Astrocyte of the cerebellum (primary cell): ENCODE data around the gene ROR2.

Experiments
- DNase-seq: peaks from one replicate; pipeline ENCODE4 v3.0.0-alpha.2; 2011; ENCODE audit warnings: low read depth
- H3K4me3 ChIP-seq: 2 replicates; pipeline ENCODE4 v1.5.1; 2011; ENCODE audit warnings: mild to moderate bottlenecking, low read depth, low read length, moderate library complexity
- in situ Hi-C: cut with HindIII; loops from 2 replicates; pipeline ENCODE4 v1.10.0; 2017; ENCODE audit warnings: low sequenced_read_pairs
- TF ChIP-seq, protein P1 (sequence below): IDR thresholded peaks from 2 replicates; pipeline ENCODE4 v1.5.1; 2012; ENCODE audit warnings: low read length, low read depth, moderate library complexity, mild to moderate bottlenecking; ENCODE audit errors: missing control alignments

The ROR2 gene

DNA sequence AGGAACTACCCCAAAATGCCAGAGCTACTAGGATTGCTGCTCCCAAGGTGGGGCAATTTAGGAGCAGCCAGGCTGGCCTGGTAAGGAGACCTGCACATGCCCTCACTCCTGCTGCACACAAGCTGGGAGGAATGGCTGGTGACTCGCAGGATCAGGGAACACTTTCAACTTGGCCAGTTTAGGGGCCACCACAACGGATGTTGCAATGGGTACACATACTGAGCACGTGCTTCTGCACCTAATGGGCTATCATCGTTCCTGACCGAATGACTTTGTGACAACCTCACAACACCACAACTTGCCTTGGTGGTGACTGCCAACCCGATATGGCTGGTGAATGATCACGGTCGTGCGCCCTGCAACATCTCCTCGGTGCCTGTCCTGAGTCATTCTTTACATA, 172.0 kb downstream of the ROR2 start:
- no peak overlapping the region for H3K4me3 ChIP-seq
- DNase-seq = no peak
- TF ChIP-seq, protein P1, sequence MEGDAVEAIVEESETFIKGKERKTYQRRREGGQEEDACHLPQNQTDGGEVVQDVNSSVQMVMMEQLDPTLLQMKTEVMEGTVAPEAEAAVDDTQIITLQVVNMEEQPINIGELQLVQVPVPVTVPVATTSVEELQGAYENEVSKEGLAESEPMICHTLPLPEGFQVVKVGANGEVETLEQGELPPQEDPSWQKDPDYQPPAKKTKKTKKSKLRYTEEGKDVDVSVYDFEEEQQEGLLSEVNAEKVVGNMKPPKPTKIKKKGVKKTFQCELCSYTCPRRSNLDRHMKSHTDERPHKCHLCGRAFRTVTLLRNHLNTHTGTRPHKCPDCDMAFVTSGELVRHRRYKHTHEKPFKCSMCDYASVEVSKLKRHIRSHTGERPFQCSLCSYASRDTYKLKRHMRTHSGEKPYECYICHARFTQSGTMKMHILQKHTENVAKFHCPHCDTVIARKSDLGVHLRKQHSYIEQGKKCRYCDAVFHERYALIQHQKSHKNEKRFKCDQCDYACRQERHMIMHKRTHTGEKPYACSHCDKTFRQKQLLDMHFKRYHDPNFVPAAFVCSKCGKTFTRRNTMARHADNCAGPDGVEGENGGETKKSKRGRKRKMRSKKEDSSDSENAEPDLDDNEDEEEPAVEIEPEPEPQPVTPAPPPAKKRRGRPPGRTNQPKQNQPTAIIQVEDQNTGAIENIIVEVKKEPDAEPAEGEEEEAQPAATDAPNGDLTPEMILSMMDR = no peak
- in situ Hi-C loops = loop anchor here (5.0 to 10.0 kb wide), 2 partner anchors 184 to 247 kb away; no protein-coding TSS in a partner anchor

DNA sequence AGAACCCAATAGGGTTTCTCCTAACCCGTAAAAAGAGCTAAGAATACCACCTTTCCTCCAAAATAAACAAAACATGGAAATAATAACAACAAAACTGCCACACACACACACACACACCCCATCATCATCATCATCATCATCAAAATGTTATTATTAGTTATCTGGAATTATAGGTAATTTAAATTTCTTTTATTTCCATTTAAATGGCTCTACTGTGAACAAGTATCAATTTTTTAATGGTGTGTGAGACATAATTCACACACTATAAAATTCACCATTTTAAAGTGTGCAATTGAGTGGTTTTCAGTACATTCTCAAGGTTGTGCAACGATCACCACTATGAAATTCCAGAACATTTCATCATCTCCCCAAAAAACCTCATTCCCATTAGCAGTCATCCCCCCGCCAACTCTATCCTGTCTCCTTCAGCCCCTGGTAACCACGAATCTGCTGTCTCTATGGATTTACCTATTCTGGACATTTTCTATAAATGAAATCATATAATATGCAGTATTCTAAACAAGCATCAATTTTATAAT, 172.7 kb downstream of the ROR2 start:
- in situ Hi-C loops = loop anchor here (5.0 to 10.0 kb wide), 2 partner anchors 185 to 247 kb away; no protein-coding TSS in a partner anchor
- DNase-seq = peak; percentile 57

DNA sequence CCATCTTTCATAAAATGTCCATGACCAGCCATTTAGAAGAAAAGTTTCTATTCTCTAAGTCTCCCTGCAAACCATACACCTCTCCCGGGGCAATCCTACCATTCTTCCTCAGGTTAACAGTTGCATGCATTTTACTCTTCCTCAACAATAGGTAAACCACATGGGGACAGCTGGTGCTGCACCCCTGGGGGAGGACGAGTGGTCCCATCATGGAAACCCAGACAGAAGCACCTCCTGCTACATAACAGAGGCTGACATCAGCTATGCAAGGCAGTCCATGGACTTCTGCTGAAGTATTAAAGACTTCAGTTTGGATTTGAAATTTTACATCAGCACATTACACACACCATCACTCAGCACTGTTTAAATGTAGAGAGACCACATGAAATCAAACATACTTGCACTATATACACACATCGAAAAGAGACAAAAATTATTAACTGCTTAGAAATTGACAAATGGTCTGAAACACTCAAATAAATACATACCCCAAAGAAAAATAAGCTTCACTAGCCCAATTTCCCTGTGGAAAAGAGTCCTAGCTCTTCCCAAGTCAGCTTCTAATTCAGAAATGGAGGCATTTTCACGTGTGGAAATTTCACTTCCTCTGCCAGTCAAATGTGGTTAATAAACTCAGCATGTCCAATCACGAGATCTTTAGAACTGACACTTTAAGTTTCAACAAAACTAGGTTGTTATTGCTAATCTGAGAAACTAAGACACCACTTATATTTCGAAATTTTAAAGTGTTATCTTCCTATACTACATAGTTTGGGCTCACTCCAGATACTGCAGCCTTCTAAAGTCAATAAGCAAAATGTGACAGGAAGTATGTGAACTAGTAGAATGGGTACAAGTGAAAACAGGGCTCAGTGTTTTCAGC, 173.4 kb downstream of the ROR2 start:
- TF ChIP-seq, protein P1 = no peak
- no peak overlapping the region for H3K4me3 ChIP-seq
- no peak for DNase-seq
- in situ Hi-C loops = loop anchor here (5.0 to 10.0 kb wide), 2 partner anchors 186 to 248 kb away; no protein-coding TSS in a partner anchor

More for the DNA sequence above, 172.7 kb downstream of the ROR2 start:
- H3K4me3 ChIP-seq = no peak overlapping the region
- TF ChIP-seq, protein P1 = no peak

GRCh38 chr9:91775708-91776028, 174.4 kb downstream of the ROR2 start:
- no peak overlapping the region for H3K4me3 ChIP-seq
- in situ Hi-C loops = loop anchor here (5.0 to 10.0 kb wide), 2 partner anchors 187 to 249 kb away; no protein-coding TSS in a partner anchor
- TF ChIP-seq, protein P1 = no peak
- DNase-seq = no peak

- in situ Hi-C loops = loop anchor here (5.0 to 10.0 kb wide), 2 partner anchors 187 to 250 kb away; no protein-coding TSS in a partner anchor
- no peak overlapping the region for H3K4me3 ChIP-seq
- TF ChIP-seq, protein P1 = peak; percentile 92
- DNase-seq = no peak
These were observed 174.9 kb downstream of the ROR2 start for GRCh38 chr9:91775011-91775707.

GRCh38 chr9:91773156-91773555, 176.9 kb downstream of the ROR2 start:
- no peak overlapping the region for H3K4me3 ChIP-seq
- in situ Hi-C loops = loop anchor here (5.0 to 10.0 kb wide), 2 partner anchors 74 to 252 kb away; no protein-coding TSS in a partner anchor
- TF ChIP-seq, protein P1 = no peak
- DNase-seq = no peak
